Fibroblast of pulmonary artery (primary cell): ENCODE measurements around the gene MAK.
A peak's percentile ranks its signal among the peaks of the same experiment; 100 is the strongest.

Experiments used
- DNase-seq: peaks from one replicate; pipeline ENCODE4 v3.0.0-alpha.2; 2010; ENCODE audit warnings: low read depth
- H3K4me3 ChIP-seq: replicated peaks from 2 replicates; pipeline ENCODE4 v1.5.1; 2011; ENCODE audit warnings: low read depth, mild to moderate bottlenecking, control low read depth, low read length, moderate library complexity
- TF ChIP-seq, protein P1 (sequence below): IDR thresholded peaks from 2 replicates; pipeline ENCODE4 v1.5.1; 2011; ENCODE audit warnings: mild to moderate bottlenecking, control low read depth, low read length, inconsistent platforms; ENCODE audit errors: missing control alignments

The MAK gene

GRCh38 chr6:10719296-10719963, 118.9 kb downstream of the MAK start:
- DNase-seq: no peak
- TF ChIP-seq, protein P1, sequence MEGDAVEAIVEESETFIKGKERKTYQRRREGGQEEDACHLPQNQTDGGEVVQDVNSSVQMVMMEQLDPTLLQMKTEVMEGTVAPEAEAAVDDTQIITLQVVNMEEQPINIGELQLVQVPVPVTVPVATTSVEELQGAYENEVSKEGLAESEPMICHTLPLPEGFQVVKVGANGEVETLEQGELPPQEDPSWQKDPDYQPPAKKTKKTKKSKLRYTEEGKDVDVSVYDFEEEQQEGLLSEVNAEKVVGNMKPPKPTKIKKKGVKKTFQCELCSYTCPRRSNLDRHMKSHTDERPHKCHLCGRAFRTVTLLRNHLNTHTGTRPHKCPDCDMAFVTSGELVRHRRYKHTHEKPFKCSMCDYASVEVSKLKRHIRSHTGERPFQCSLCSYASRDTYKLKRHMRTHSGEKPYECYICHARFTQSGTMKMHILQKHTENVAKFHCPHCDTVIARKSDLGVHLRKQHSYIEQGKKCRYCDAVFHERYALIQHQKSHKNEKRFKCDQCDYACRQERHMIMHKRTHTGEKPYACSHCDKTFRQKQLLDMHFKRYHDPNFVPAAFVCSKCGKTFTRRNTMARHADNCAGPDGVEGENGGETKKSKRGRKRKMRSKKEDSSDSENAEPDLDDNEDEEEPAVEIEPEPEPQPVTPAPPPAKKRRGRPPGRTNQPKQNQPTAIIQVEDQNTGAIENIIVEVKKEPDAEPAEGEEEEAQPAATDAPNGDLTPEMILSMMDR: no peak
- peak overlapping the region; percentile 56 for H3K4me3 ChIP-seq

DNA sequence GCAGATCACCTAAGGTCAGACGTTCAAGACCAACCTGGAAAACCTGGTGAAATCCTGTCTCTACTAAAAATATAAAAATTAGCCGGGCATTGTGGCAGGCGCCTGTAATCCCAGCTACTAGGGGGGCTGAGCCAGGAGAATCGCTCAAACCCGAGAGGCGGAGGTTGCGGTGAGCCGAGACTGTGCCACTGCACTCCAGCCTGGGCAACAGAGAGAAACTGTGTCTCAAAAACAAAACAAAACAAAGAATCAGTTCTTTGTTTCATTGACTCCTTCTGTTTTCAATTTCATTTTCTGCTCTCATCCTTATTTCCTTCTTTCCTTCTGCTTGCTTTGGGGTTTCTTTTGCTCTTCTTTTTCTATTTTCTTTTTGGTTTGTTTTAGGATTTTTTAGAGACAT, 124.4 kb downstream of the MAK start:
- TF ChIP-seq, protein P1: no peak
- DNase-seq: no peak
- H3K4me3 ChIP-seq: no peak overlapping the region
